Measurements from ENCODE around the gene RAMP3. TPM values are rescaled to one million over a fixed set of nuclear protein-coding genes. Genes with fewer than 3 reads are reported as not detected.
"Not testable (repeated sequence)": the region's sequence is repeated elsewhere in the genome, so short reads cannot be mapped to it uniquely, and the experiment has no call there.

RAMP3 gene
- total RNA-seq, 5 donors from 2014 or later (not counting 1 experiment from before 2014, with no cell fraction given): 0.19 to 0.63 (median 0.45) TPM; not detected in 1

GRCh38 chr7:45206266-45206665, 48.7 kb downstream of the RAMP3 start:
- DNase-seq; H3K4me3 Mint-ChIP-seq; H3K9me3 ChIP-seq; H3K9me3 Mint-ChIP-seq; H3K36me3 Mint-ChIP-seq; H3K4me1 ChIP-seq (ENCODE audit: control insufficient read depth in 1 of 2, extremely low read depth in 1 of 2, insufficient read depth in 2 of 2, low read length in 2 of 2); H3K4me3 ChIP-seq (ENCODE audit: control insufficient read depth in 1 of 2, extremely low read depth in 1 of 2, low read length in 1 of 2); POLR2A ChIA-PET; H3K27me3 ChIP-seq (replicated peaks in 1 of 2; ENCODE audit: control insufficient read depth in 2 of 2, extremely low read depth in 1 of 2, insufficient read depth in 2 of 2, low read length in 1 of 2); H3K27ac Mint-ChIP-seq; ATAC-seq (replicated peaks in 1 of 4); H3K27me3 Mint-ChIP-seq; H3K27ac ChIP-seq (ENCODE audit: low read length); H3K36me3 ChIP-seq (ENCODE audit: control insufficient read depth in 2 of 2, extremely low read depth in 1 of 2, insufficient read depth in 1 of 2, low read length in 1 of 2); CTCF ChIA-PET: not testable (repeated sequence)
- H3K4me1 Mint-ChIP-seq: peaks cover 21 to 30% (median 28%) of the 10 kb centered on the region in 3 donors
- WGBS (ENCODE audit: insufficient coverage): 91% methylated on average over 4 of the region's 5 CpGs

GRCh38 chr7:45209909-45210308, 52.3 kb downstream of the RAMP3 start:
- H3K27ac Mint-ChIP-seq; POLR2A ChIA-PET; DNase-seq; H3K36me3 ChIP-seq (ENCODE audit: control insufficient read depth in 2 of 2, extremely low read depth in 1 of 2, insufficient read depth in 1 of 2, low read length in 1 of 2); H3K4me1 ChIP-seq (ENCODE audit: control insufficient read depth in 1 of 2, extremely low read depth in 1 of 2, insufficient read depth in 2 of 2, low read length in 2 of 2); H3K4me3 Mint-ChIP-seq; H3K27ac ChIP-seq (ENCODE audit: low read length); H3K36me3 Mint-ChIP-seq; H3K9me3 Mint-ChIP-seq; CTCF ChIA-PET; H3K4me3 ChIP-seq (ENCODE audit: control insufficient read depth in 1 of 2, extremely low read depth in 1 of 2, low read length in 1 of 2); ATAC-seq (replicated peaks in 1 of 4); H3K9me3 ChIP-seq: not testable (repeated sequence)
- Mint-ChIP-seq H3K27me3 (peaks cover 22 to 24% of the 10 kb centered on the region in 2 donors), H3K4me1 (peaks cover 7 to 14% (median 10%) of the 10 kb centered on the region in 3 donors)
- WGBS (ENCODE audit: insufficient coverage): no CpG with 5 or more reads among the region's 3 CpGs
- H3K27me3 ChIP-seq (replicated peaks in 1 of 2; ENCODE audit: control insufficient read depth in 2 of 2, extremely low read depth in 1 of 2, insufficient read depth in 2 of 2, low read length in 1 of 2): peaks cover 0 to 14% of the 10 kb centered on the region in 2 experiments

GRCh38 chr7:45211066-45211465, 53.5 kb downstream of the RAMP3 start:
- DNase-seq (no peak), ATAC-seq (replicated peaks in 1 of 4) (no peak)
- Histone ChIP-seq H3K27me3 (replicated peaks in 1 of 2; ENCODE audit: control insufficient read depth in 2 of 2, extremely low read depth in 1 of 2, insufficient read depth in 2 of 2, low read length in 1 of 2) (peaks cover 0 to 20% of the 10 kb centered on the region in 2 experiments), H3K27ac (ENCODE audit: low read length) (no peak overlapping the region), H3K4me1 (ENCODE audit: control insufficient read depth in 1 of 2, extremely low read depth in 1 of 2, insufficient read depth in 2 of 2, low read length in 2 of 2) (no peaks in the 10 kb centered on the region), H3K36me3 (ENCODE audit: control insufficient read depth in 2 of 2, extremely low read depth in 1 of 2, insufficient read depth in 1 of 2, low read length in 1 of 2) (no peaks in the 10 kb centered on the region), H3K9me3 (no peaks in the 10 kb centered on the region), H3K4me3 (ENCODE audit: control insufficient read depth in 1 of 2, extremely low read depth in 1 of 2, low read length in 1 of 2) (no peak overlapping the region)
- no peak overlapping the region for H3K27ac Mint-ChIP-seq
- H3K36me3 Mint-ChIP-seq: no peaks in the 10 kb centered on the region
- H3K4me1 Mint-ChIP-seq: peaks cover 0 to 2% (median 0%) of the 10 kb centered on the region in 3 donors
- 60% methylated on average over 3 of the region's 4 CpGs for WGBS (ENCODE audit: insufficient coverage)
- CTCF ChIA-PET: interaction anchor here in 1 of 2 donors (0.6 kb wide), 1 partner anchor 22 kb away, joined by 3 read pairs; no protein-coding TSS in a partner anchor
- H3K4me3 Mint-ChIP-seq: no peak overlapping the region
- no peaks in the 10 kb centered on the region for H3K9me3 Mint-ChIP-seq
- POLR2A ChIA-PET: no interaction called here
- H3K27me3 Mint-ChIP-seq: peaks cover 26 to 32% of the 10 kb centered on the region in 2 donors

- H3K4me1 Mint-ChIP-seq: no peaks in the 10 kb centered on the region
- no peak overlapping the region for H3K4me3 ChIP-seq (ENCODE audit: control insufficient read depth in 1 of 2, extremely low read depth in 1 of 2, low read length in 1 of 2)
- ATAC-seq (replicated peaks in 1 of 4): no peak
- DNase-seq: no peak
- H3K4me3 Mint-ChIP-seq: no peak overlapping the region
- ChIA-PET POLR2A (no interaction called here), CTCF (no interaction called here)
- no CpG with 5 or more reads among the region's 2 CpGs for WGBS (ENCODE audit: insufficient coverage)
- H3K27ac Mint-ChIP-seq: no peak overlapping the region
- no peaks in the 10 kb centered on the region for H3K4me1 ChIP-seq (ENCODE audit: control insufficient read depth in 1 of 2, extremely low read depth in 1 of 2, insufficient read depth in 2 of 2, low read length in 2 of 2)
- H3K36me3 ChIP-seq (ENCODE audit: control insufficient read depth in 2 of 2, extremely low read depth in 1 of 2, insufficient read depth in 1 of 2, low read length in 1 of 2): no peaks in the 10 kb centered on the region
- no peaks in the 10 kb centered on the region for H3K36me3 Mint-ChIP-seq
- H3K27me3 ChIP-seq (replicated peaks in 1 of 2; ENCODE audit: control insufficient read depth in 2 of 2, extremely low read depth in 1 of 2, insufficient read depth in 2 of 2, low read length in 1 of 2): peaks cover 0 to 29% of the 10 kb centered on the region in 2 experiments
- peaks cover 29 to 34% of the 10 kb centered on the region in 2 donors for H3K27me3 Mint-ChIP-seq
- no peaks in the 10 kb centered on the region for H3K9me3 ChIP-seq
- H3K9me3 Mint-ChIP-seq: no peaks in the 10 kb centered on the region
- no peak overlapping the region for H3K27ac ChIP-seq (ENCODE audit: low read length)
Measured at GRCh38 chr7:45211958-45212357, 54.4 kb downstream of the RAMP3 start.

- no peak for ATAC-seq (replicated peaks in 1 of 4)
- CTCF ChIA-PET: no interaction called here
- H3K4me3 ChIP-seq (ENCODE audit: control insufficient read depth in 1 of 2, extremely low read depth in 1 of 2, low read length in 1 of 2): no peak overlapping the region
- POLR2A ChIA-PET: no interaction called here
- H3K36me3 Mint-ChIP-seq: no peaks in the 10 kb centered on the region
- no peak overlapping the region for H3K27ac ChIP-seq (ENCODE audit: low read length)
- peaks cover 0 to 35% of the 10 kb centered on the region in 2 experiments for H3K27me3 ChIP-seq (replicated peaks in 1 of 2; ENCODE audit: control insufficient read depth in 2 of 2, extremely low read depth in 1 of 2, insufficient read depth in 2 of 2, low read length in 1 of 2)
- no peaks in the 10 kb centered on the region for H3K36me3 ChIP-seq (ENCODE audit: control insufficient read depth in 2 of 2, extremely low read depth in 1 of 2, insufficient read depth in 1 of 2, low read length in 1 of 2)
- H3K9me3 ChIP-seq: no peaks in the 10 kb centered on the region
- H3K4me1 ChIP-seq (ENCODE audit: control insufficient read depth in 1 of 2, extremely low read depth in 1 of 2, insufficient read depth in 2 of 2, low read length in 2 of 2): no peaks in the 10 kb centered on the region
- peaks cover 32 to 36% of the 10 kb centered on the region in 2 donors for H3K27me3 Mint-ChIP-seq
- 85% methylated on average over 3 of the region's 5 CpGs for WGBS (ENCODE audit: insufficient coverage)
- no peak for DNase-seq
- no peak overlapping the region for H3K4me3 Mint-ChIP-seq
- no peak overlapping the region for H3K27ac Mint-ChIP-seq
- H3K4me1 Mint-ChIP-seq: no peaks in the 10 kb centered on the region
- no peaks in the 10 kb centered on the region for H3K9me3 Mint-ChIP-seq
Measured at GRCh38 chr7:45212606-45213005, 55.0 kb downstream of the RAMP3 start.

DNA sequence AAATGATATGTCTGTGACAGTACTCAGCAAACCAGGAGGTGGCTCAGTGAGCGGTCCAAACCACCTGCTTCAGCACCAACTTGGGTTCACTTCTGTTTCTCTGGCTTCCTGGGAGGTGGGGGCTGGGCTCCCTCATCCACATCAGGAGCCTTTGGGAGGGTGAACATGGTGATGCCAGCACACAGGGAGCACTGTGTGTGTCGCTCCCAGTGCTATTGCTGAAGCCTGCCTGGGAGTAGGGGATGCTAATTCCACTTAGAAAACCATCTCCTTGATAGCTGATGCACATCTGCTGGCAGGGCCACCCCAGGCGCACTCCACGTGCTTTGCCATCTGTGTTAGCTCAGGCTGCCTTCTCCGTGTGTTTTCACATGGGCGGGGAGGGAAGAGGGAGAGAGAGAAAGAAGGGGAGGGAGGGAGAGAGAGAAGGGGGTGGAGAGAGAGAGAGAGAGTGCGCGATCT, 58.0 kb downstream of the RAMP3 start:
- no peaks in the 10 kb centered on the region for H3K36me3 ChIP-seq (ENCODE audit: control insufficient read depth in 2 of 2, extremely low read depth in 1 of 2, insufficient read depth in 1 of 2, low read length in 1 of 2)
- WGBS (ENCODE audit: insufficient coverage): 31% methylated on average over 5 of the region's 8 CpGs
- Mint-ChIP-seq H3K9me3 (no peaks in the 10 kb centered on the region), H3K27me3 (peaks cover 47 to 52% of the 10 kb centered on the region in 2 donors), H3K27ac (no peak overlapping the region), H3K4me1 (no peaks in the 10 kb centered on the region), H3K4me3 (no peak overlapping the region), H3K36me3 (no peaks in the 10 kb centered on the region)
- DNase-seq (no peak), ATAC-seq (replicated peaks in 1 of 4) (no peak)
- H3K9me3 ChIP-seq: no peaks in the 10 kb centered on the region
- H3K4me3 ChIP-seq (ENCODE audit: control insufficient read depth in 1 of 2, extremely low read depth in 1 of 2, low read length in 1 of 2): no peak overlapping the region
- ChIA-PET CTCF (no interaction called here), POLR2A (no interaction called here)
- H3K4me1 ChIP-seq (ENCODE audit: control insufficient read depth in 1 of 2, extremely low read depth in 1 of 2, insufficient read depth in 2 of 2, low read length in 2 of 2): no peaks in the 10 kb centered on the region
- H3K27me3 ChIP-seq (replicated peaks in 1 of 2; ENCODE audit: control insufficient read depth in 2 of 2, extremely low read depth in 1 of 2, insufficient read depth in 2 of 2, low read length in 1 of 2): peaks cover 0 to 48% of the 10 kb centered on the region in 2 experiments
- H3K27ac ChIP-seq (ENCODE audit: low read length): no peak overlapping the region

- CTCF ChIA-PET: no interaction called here
- Mint-ChIP-seq H3K27me3 (peaks cover 47 to 54% of the 10 kb centered on the region in 2 donors), H3K36me3 (no peaks in the 10 kb centered on the region), H3K9me3 (no peaks in the 10 kb centered on the region), H3K27ac (no peak overlapping the region), H3K4me1 (no peaks in the 10 kb centered on the region), H3K4me3 (no peak overlapping the region)
- POLR2A ChIA-PET: no interaction called here
- Histone ChIP-seq H3K9me3 (no peaks in the 10 kb centered on the region), H3K4me3 (ENCODE audit: control insufficient read depth in 1 of 2, extremely low read depth in 1 of 2, low read length in 1 of 2) (no peak overlapping the region), H3K36me3 (ENCODE audit: control insufficient read depth in 2 of 2, extremely low read depth in 1 of 2, insufficient read depth in 1 of 2, low read length in 1 of 2) (no peaks in the 10 kb centered on the region), H3K27me3 (replicated peaks in 1 of 2; ENCODE audit: control insufficient read depth in 2 of 2, extremely low read depth in 1 of 2, insufficient read depth in 2 of 2, low read length in 1 of 2) (peaks cover 0 to 46% of the 10 kb centered on the region in 2 experiments), H3K4me1 (ENCODE audit: control insufficient read depth in 1 of 2, extremely low read depth in 1 of 2, insufficient read depth in 2 of 2, low read length in 2 of 2) (no peaks in the 10 kb centered on the region), H3K27ac (ENCODE audit: low read length) (no peak overlapping the region)
- DNase-seq: no peak
- 61% methylated on average over 6 of the region's 7 CpGs for WGBS (ENCODE audit: insufficient coverage)
- ATAC-seq (replicated peaks in 1 of 4): no peak
Measured at GRCh38 chr7:45216181-45216580, 58.6 kb downstream of the RAMP3 start.

Data from T-cell (primary cell).